NCI-H345 (cell line): Measurements from ENCODE around the gene ABCD3.

ENCODE experiments used
- DNase-seq: peaks from one replicate; lab custom pipeline; 2025; lab: John Stamatoyannopoulos, UW

Gene ABCD3

GRCh38 chr1:94527447-94528031, 109.3 kb downstream of the ABCD3 start:
- peak; percentile 34 for DNase-seq

- DNase-seq, result peak; percentile 32
These were observed 110.1 kb downstream of the ABCD3 start for GRCh38 chr1:94528299-94528698.

- no peak for DNase-seq
These were observed 110.6 kb downstream of the ABCD3 start for GRCh38 chr1:94528826-94529225.

DNA sequence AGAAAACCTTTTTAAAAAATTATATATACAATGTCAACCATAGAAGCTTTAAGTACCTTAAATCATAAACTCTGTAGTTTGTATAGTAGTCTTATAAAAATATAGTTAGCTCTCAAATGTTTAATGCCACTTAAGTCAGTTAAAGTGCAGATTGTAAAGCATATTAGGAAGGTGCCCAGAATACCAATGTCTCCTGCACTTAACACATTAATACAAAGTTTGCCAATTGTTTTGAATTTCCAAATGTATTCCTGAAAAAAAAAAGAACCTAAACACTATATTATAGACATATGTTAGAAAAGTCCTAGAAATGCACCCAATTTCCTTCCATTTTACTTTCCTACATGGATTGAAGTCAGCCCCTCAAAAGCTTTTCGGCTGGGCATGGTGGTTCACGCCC, 111.2 kb downstream of the ABCD3 start:
- DNase-seq, result no peak

DNA sequence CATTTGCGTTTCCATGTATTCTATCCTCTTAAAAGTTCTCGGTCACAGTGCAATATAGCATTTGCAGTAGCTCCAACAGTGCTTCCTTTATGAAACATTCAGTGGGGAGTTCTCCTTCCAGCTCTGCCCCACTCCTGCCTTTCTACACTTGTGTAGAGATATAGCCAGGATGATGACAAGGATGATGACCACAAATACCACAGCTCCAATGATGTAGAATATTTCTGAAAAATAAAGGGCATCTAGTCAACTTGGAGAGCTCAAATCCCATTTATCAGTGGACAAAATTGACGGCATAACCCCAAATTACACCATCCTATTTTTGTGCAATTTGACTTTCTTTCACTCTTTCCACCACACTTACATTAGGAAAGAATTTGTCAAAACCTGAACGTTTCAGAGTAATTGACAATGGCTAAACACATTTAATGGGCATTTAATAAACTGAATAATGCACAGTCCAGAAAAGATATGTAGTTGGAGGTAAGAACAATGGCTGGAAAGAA, 112.2 kb downstream of the ABCD3 start:
- no peak for DNase-seq

- no peak for DNase-seq
These were observed 113.5 kb downstream of the ABCD3 start for GRCh38 chr1:94531664-94532063.

DNA sequence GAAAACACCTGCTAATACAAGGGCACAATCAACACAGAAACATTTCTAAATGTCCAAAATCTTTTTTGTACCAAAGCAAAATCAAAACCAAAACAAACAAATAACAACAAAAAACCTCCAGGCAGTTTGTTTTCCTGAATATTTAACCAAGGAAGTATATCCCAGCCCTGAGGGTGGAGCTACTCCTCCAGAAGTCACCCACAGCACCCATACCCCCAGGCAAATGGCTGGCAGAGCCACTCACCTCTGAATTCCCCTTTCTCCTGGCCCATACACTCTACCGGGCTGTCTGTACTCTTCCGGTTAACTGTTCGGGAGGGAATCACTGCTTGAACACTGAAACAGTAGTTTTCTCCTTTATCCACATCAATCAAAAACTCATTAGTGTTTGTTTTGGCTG, 113.9 kb downstream of the ABCD3 start:
- DNase-seq, result no peak

DNA sequence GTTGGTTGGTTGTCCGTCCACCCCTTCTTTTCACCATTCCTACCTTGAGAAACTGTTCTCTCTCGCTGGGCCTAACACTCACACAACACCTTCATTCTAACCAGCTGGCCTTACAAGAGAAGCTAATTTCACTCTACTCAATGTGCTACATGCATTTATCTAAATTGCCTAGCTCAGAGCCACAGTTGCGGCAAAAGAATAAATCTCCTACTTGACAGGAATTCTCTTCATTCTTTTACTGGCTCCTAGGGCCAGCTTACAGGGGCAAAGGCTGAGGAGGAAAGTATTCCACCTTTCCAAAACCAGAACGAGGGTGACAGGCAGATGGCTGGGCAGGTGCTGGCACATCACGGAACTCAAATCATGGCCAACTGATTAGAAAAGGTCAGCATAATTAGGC, 116.9 kb downstream of the ABCD3 start:
- no peak for DNase-seq

- DNase-seq, result no peak
These were observed 117.7 kb downstream of the ABCD3 start for GRCh38 chr1:94535879-94536278.

DNA sequence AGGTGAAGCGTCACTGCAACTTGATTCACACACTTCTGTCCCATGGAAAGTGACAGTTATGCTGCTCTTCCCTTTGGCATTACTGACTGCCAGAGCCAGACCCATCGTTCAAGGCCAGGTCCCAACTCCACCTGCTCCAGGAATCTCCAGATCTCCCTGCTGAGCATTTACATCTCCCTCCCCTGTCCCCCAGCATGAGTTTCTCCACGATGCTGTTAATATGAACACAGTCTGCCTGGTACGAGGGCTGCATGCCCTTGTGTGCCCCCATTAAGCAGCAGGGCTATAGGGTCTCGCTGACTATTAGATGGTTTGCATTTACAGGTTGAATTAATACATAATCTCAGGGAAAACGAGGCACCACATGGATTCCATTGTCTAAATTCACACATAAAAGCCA, 119.1 kb downstream of the ABCD3 start:
- DNase-seq, result no peak

DNA sequence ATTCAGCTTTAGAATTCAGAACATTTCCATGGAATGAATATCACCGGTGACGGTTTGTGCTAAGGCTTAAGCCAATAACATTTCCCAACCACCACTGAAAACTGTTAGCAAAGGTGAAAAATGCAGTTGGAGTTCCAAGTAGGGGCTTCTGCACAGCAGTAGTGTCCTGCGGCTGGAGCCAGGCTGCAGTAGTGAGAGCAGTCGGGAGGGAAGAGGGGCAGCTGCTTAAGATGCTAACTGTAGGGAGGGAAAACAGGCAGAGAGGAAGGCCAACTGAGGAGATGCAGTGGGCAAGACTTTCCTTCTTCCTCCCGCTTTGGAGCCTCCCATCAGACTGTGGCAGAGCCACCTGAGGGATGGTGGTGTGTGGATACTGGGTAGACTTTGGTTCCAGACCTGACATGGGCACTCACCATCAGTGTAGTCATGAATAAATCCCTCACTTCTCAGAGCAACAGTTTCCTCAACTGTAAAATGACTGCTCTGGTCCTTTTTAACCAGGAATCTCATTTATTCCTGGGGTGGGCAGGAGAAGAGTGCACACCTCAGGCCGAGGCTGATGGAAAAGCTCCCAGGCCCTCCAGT, 120.1 kb downstream of the ABCD3 start:
- DNase-seq, result no peak

DNA sequence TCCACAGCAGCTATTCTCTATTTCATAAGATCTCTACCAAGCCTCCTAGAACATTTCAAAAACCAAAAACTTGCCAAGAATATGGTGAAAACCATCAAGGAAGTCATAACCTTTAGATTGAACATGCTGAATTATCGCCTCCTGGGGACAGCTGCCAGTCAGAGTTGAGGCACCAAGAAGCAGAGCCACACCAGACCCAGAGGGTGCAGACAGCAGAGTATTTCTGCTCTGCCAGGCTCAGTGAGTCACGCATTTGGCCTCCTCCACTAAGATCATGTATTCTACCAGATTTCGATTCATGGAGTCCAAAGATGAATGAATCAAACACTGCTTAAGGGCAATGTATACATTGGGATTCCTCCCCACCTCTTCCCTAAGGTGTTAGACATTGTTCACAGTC, 121.3 kb downstream of the ABCD3 start:
- no peak for DNase-seq

DNA sequence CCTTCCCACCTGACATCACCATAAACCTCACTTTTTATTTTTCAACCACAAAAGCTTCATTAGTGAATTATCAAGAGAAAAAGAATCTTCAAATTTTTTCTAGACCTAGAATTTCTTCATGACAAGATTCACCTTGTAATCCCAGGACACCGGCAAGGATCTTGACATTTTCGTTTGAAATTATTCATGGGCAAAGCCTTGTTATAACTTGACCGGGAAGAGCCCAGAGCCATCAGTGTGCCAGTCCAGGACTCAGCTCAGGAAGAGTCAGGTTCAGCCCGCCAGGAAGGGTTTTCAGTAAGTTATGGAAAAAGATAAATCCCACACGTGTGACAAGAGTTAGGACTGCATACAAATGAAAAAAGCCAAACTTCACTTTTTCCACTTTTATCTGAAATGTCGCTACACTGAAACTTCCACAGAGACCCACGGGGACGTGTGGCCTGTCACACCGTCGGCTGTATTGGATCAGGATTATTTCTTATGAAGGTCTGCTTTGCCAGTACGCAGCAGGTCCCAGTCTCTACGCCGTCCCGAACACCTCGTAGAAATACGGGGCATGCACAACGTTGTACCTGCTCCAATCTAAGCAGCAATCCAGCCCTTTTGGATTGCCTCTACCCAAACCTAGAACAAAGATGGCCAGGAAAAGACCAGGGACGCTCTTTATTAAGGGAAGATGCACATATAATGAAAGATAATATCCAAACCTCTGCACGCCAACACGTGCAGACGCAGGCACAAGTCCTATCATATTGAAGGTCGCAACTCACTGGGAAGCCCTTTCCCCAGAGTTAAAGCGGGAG, 122.5 kb downstream of the ABCD3 start:
- DNase-seq, result no peak

DNA sequence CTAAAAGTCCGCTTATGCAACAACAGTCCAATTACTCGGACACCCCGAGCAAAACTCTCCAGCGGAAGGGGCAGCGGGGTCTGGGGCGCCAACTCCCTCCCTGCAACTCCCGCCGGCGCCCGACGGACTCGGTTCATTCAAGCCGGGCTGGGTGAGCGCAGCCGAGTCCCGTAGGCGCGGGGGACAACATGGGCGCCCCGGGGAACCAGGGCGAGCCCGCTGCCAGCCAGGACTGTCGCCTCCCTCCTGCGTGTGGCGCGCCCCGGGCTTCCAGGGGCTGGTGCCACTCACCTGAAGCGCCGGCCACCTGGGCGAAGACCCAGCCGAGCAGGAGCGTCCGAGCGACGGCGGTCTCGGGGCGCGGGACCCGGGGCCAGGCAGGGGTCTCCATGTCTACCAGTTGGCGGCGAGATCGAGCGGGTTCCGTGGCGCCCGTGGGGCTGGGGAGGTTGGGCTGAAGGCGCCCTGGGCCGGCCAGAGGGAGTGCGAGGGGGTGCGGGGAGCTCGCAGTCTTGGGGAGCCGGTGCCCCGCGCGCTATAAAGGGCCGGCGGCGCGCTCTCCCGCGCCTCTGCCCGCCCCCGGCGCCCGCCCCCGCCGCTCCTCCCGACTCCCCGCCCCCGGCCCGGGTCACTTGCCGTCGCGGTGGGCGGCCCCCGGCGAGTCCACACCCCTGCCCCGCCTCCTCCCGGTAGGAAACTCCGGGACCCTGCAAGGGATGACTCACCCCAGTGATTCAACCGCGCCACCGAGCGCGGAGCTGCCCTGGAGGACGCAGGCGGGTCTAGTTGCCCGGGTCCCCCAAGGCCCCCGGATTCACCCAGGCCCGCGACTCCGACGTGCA, 123.3 kb downstream of the ABCD3 start, which contains the start of gene F3:
TSS of gene F3 (minus strand) at position 514 of the 842 bp plus-strand sequence. CDS start at position 391, 123 bp downstream.
- DNase-seq, result peak; percentile 89

DNA sequence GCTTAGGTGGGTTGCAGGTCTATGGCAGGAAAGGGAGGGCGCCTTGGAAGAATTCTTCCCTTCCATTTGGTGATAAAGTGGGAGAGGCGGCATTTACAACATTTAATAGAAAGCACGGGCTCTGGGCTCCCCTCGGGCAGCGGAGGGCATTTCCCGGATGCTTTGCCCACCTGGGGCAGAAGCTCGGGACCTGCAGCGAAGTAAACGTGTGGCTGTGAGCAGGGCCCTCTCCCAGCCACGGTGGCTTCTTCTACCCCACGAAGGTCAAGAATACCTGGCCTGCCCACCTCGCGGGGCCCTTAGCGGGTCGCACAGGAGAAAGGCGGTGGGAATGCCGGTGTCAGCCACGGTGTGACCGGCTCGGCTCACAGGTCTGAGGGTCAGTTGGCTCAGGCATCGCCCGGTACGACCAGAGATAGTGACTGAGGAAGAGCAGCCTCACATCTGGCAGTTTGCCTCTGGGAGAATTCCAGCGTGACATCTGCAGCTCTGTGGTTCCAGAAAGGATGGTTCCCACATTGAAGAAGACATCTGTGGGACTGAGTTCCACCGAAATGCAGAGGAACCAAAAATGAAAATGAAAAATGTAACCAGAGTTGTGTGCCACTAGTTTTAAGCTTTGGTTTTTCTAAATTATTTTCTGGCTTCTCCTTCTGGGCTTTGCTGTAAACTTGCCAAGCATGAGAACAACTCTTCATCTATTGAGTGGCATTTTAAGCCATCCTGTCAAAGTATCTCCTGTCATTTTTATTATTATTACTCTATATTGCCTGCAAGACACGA, 124.1 kb downstream of the ABCD3 start:
- no peak for DNase-seq

DNA sequence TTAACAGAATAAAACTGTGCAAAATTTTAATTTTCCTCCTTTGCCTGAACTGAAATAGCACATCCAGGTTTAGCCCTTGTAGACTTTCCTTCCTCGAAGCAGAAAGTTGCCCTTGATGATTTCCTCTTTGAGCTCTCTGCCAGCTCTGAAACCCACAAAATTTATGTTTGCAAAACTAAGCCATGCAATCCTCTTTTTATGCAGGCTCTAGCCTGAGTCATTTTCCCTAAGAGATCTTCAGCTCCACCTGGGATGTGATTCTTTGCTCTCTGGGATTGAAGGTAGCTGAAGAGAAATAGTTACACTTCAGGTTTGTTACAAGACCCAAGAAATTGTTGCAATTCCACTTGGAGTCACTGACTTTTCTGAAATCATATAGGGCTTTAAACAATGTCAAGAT, 124.8 kb downstream of the ABCD3 start:
- DNase-seq, result no peak

DNA sequence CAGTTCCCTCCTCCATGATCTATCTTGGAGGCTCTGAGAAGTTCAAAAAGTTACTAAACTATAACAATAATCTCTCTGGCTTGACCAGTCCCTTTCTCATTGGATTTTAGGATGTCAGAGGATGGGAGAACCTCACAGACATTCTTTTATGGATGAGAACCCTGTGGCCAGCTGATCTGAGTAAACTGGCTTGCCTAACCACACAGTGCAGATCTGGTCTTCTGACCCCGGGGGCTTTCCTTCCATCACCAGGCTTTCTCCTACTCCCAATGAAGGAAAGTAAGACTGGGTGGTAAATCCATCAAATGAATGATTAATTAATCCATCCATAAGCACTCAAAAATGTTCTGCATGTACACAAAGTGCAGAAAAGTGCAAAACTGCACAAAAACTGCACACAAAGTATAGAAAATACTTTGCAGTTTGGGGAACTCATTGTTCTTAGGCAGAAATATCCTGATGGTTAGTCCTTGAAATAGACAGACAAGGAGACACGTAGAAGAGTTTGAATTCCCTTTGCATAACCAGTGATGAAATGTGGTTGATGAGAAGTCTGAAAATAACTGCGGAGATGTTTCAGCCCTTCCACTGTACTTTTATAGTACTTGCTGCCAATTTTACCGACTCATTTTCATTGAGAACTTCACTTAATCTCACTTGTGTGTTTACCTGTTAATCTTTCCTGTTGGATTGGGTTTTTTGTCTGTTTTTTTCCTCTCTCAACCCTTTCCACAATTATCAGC, 125.9 kb downstream of the ABCD3 start:
- no peak for DNase-seq

DNA sequence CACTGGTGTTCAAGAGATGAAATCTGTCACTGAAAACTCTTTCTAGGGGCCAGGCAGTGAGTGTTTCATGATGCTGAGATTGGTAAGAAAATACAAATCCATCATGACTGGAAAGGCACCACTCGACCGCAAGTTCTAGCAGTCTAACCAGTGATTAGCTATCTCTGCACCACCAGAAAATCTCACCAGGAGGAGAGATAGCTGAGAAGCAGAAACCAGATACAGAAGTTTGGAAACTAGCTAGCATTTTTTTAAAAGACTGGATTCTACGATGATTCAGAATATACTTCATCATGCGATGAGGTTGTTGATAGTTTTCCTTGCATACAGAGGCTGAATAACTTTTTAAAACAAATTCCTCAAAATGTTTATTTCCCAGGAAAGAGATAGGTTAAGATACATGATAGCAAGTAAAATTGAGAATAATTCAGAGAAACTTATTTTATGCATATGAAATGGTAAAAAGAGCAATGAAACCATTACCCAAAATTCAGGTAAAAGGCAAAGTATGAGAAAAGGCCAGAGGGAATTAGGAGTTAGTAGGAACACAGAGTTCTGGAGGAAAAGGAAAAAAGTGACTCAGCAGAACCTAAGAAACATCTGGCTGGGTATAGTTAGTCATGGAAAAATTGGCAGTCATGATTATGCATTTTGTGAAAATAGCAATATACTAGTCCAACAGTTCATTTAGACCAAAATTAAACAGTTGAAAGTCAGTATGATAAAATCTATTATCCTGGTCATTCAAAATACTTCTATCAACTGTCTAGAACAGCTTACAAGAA, 126.7 kb downstream of the ABCD3 start:
- DNase-seq, result no peak

DNA sequence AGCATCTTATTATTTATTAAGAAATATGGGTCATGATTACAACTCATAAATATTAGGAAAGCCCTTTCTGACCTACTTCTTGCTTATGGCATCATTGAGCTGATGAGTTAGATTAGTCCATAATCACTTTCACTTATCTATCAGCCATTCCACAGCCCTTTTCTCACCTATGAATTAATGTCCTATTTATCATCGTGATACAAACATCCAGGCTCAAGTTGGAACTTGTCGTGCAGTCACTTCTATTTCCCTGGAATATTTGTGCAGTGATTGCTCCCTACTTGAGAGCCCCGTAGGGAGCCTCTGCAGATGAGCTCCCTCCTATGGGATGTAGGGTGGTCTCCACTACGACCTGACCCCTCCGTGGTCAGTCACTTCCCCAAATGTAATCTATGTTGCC, 131.5 kb downstream of the ABCD3 start:
- DNase-seq, result no peak

DNA sequence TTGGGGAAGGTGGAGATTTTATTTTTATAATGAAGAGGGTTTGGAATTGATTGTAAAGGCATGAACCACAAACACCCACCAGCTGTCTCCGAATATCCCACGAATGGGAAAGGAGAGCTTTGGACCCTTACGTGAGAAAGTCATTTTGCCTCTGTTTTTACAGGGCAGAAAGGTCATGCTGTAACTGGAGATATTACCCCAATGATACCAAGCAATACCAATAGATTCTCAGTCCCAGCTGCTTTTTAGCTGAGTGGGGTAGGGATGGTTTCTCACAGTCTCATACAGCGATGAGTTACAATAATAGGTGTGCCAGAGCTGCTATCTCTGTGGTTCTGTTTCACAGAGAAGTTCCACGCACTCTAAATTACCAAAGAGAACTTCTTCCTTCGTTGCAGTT, 132.2 kb downstream of the ABCD3 start:
- DNase-seq, result no peak
